Suprapubic skin (tissue), 4 donors: ENCODE data around the gene SRSF6. TPM values are rescaled to one million over a fixed set of nuclear protein-coding genes. Genes with fewer than 3 reads are reported as not detected.

Experiments
- DNase-seq, 2 donors: peaks; one replicate each; pipeline ENCODE4 v3.0.0-alpha.2; 2019; ENCODE audit warnings: low spot score in 2 of 2
- H3K27ac ChIP-seq: fragments of 200-600 bp; sonication (generic); one replicate; pipeline ENCODE4 v1.5.1; 2019
- H3K27me3 ChIP-seq: fragments of 200-600 bp; sonication (generic); one replicate; pipeline ENCODE4 v1.5.1; 2019
- H3K36me3 ChIP-seq: fragments of 200-600 bp; sonication (generic); one replicate; pipeline ENCODE4 v1.5.1; 2019
- H3K4me1 ChIP-seq: fragments of 200-600 bp; sonication (generic); one replicate; pipeline ENCODE4 v1.5.1; 2019
- H3K4me3 ChIP-seq: fragments of 200-600 bp; sonication (generic); one replicate; pipeline ENCODE4 v1.5.1; 2019; ENCODE audit warnings: mild to moderate bottlenecking
- H3K9me3 ChIP-seq: fragments of 200-600 bp; sonication (generic); one replicate; pipeline ENCODE4 v1.5.1; 2019
- CTCF ChIP-seq, 2 donors: fragments of 200-600 bp in 1 of 2; fragments of 450-650 bp in 1 of 2; sonication (generic) in 1 of 2; IDR thresholded peaks; one replicate each; pipeline ENCODE4 v1.5.1; 2016 to 2019; ENCODE audit warnings: antibody characterized with exemption in 2 of 2, mild to moderate bottlenecking in 1 of 2, moderate library complexity in 1 of 2
- EP300 ChIP-seq: sonication (generic); formaldehyde crosslinking; IDR thresholded peaks from one replicate; pipeline ENCODE4 v1.6.1; 2017; ENCODE audit warnings: antibody characterized with exemption
- POLR2A ChIP-seq, 2 donors: fragments of 450-650 bp; IDR thresholded peaks; one replicate each; pipeline ENCODE4 v1.6.1; 2017; ENCODE audit warnings: antibody characterized with exemption in 2 of 2, mild to moderate bottlenecking in 2 of 2, moderate library complexity in 2 of 2
- POLR2AphosphoS5 ChIP-seq, 3 donors: sonication (generic); formaldehyde crosslinking; IDR thresholded peaks; one replicate each; pipeline ENCODE4 v1.6.1; 2017; ENCODE audit warnings: antibody characterized with exemption in 3 of 3
- WGBS: methylation state at CpG from one replicate; pipeline ENCODE4 v1.1.5; 2018; 5-methylcytosine and 5-hydroxymethylcytosine counted together
- total RNA-seq, 4 donors: library from RNA; depleted of rRNA; stranded (reverse); fragments of >200 nt; gene quantifications; one replicate each; pipeline ENCODE4 v1.1.0, GENCODE V29; 2016

Gene SRSF6
- total RNA-seq, 4 donors from 2014 or later: 64.7 to 92.7 (median 77.6) TPM

- no peak for TF ChIP-seq POLR2AphosphoS5 (IDR thresholded peaks at IDR 0.05)
- Histone ChIP-seq H3K4me1 (no peaks in the 10 kb centered on the region), H3K9me3 (no peaks in the 10 kb centered on the region), H3K27me3 (peaks cover 17% of the 10 kb centered on the region), H3K27ac (no peak overlapping the region), H3K36me3 (no peaks in the 10 kb centered on the region), H3K4me3 (no peak overlapping the region)
- no peak for DNase-seq
- WGBS: 93% methylated on average over 4 of the region's 4 CpGs
These were observed 24.3 kb upstream of the SRSF6 start for GRCh38 chr20:43433250-43433854.

GRCh38 chr20:43434565-43434964 lies 23.1 kb upstream of the SRSF6 start:
- Histone ChIP-seq H3K27ac (no peak overlapping the region), H3K4me3 (no peak overlapping the region), H3K9me3 (no peaks in the 10 kb centered on the region), H3K36me3 (no peaks in the 10 kb centered on the region), H3K4me1 (no peaks in the 10 kb centered on the region), H3K27me3 (peaks cover 15% of the 10 kb centered on the region)
- DNase-seq: no peak
- TF ChIP-seq CTCF (IDR thresholded peaks at IDR 0.05) (no peak), POLR2A (IDR thresholded peaks at IDR 0.05) (no peak)
- 89% methylated on average over 6 of the region's 6 CpGs for WGBS

- 87% methylated on average over 7 of the region's 7 CpGs for WGBS
These were observed 18.9 kb upstream of the SRSF6 start for GRCh38 chr20:43438578-43439316.

GRCh38 chr20:43440531-43440930 lies 17.2 kb upstream of the SRSF6 start:
- Histone ChIP-seq H3K27me3 (peaks cover 21% of the 10 kb centered on the region), H3K36me3 (no peaks in the 10 kb centered on the region), H3K9me3 (no peaks in the 10 kb centered on the region), H3K27ac (no peak overlapping the region), H3K4me3 (no peak overlapping the region), H3K4me1 (no peaks in the 10 kb centered on the region)
- no peak for DNase-seq
- no peak for TF ChIP-seq EP300
- no peak for TF ChIP-seq CTCF (IDR thresholded peaks at IDR 0.05)
- TF ChIP-seq POLR2A (IDR thresholded peaks at IDR 0.05): no peak
- WGBS: 75% methylated on average over 7 of the region's 7 CpGs

More at GRCh38 chr20:43438578-43439316, 18.9 kb upstream of the SRSF6 start:
- Histone ChIP-seq H3K4me1 (no peaks in the 10 kb centered on the region), H3K4me3 (no peak overlapping the region), H3K27me3 (peaks cover 9% of the 10 kb centered on the region), H3K27ac (no peak overlapping the region), H3K9me3 (no peaks in the 10 kb centered on the region), H3K36me3 (no peaks in the 10 kb centered on the region)
- no peak for TF ChIP-seq POLR2A (IDR thresholded peaks at IDR 0.05)
- no peak for TF ChIP-seq EP300
- no peak for TF ChIP-seq CTCF (IDR thresholded peaks at IDR 0.05)
- no peak for TF ChIP-seq POLR2AphosphoS5 (IDR thresholded peaks at IDR 0.05)
- no peak for DNase-seq

- DNase-seq: no peak
- 32% methylated on average over 5 of the region's 5 CpGs for WGBS
- H3K9me3 ChIP-seq: no peaks in the 10 kb centered on the region
- TF ChIP-seq POLR2A (IDR thresholded peaks at IDR 0.05) (no peak), POLR2AphosphoS5 (IDR thresholded peaks at IDR 0.05) (no peak), CTCF (IDR thresholded peaks at IDR 0.05) (no peak), EP300 (no peak)
- H3K27me3 ChIP-seq: peaks cover 30% of the 10 kb centered on the region
- H3K27ac ChIP-seq: no peak overlapping the region
- no peak overlapping the region for H3K4me3 ChIP-seq
- H3K36me3 ChIP-seq: no peaks in the 10 kb centered on the region
- H3K4me1 ChIP-seq: no peaks in the 10 kb centered on the region
These were observed 15.3 kb upstream of the SRSF6 start for GRCh38 chr20:43442282-43442880.
